ENCODE results near the gene TUBB3.
A peak's percentile ranks its signal among the peaks of the same experiment; 100 is the strongest.
"Not testable (repeated sequence)": the region's sequence is repeated elsewhere in the genome, so short reads cannot be mapped to it uniquely, and the experiment has no call there.

Gene TUBB3

DNA sequence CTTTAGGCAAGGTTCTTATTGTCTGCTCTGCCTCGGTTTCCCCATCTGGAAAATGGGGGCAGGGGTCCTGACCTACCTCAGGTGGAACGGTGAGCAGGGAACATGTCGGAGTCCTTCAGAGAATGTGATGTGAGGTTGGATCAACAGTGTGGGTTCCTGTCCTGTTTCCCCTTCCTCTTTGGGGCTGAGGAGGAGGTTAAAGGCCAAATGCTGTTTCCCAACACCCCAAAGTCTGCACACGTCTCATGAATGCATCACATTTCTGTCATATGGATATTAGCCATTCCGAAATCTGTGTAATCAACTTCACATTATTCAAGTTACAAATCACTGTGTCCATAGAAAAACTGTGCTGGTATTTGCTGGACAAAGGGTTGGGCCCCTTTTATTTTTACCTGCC, 44.3 kb downstream of the TUBB3 start:
- not testable (repeated sequence) for H3K36me3 ChIP-seq (ENCODE audit: control insufficient read depth, insufficient read depth, low read length); H3K27me3 ChIP-seq (ENCODE audit: control insufficient read depth, insufficient read depth, low read length); H3K4me1 ChIP-seq (ENCODE audit: control insufficient read depth, insufficient read depth, low read length); H3K9me3 ChIP-seq (ENCODE audit: control insufficient read depth, insufficient read depth, low read length); DNase-seq (ENCODE audit: low read depth, low spot score); H3K4me3 ChIP-seq (ENCODE audit: low read length); H3K27ac ChIP-seq (ENCODE audit: low read length)
- WGBS (ENCODE audit: insufficient coverage, insufficient read length), result no CpG with 5 or more reads among the region's 5 CpGs

DNA sequence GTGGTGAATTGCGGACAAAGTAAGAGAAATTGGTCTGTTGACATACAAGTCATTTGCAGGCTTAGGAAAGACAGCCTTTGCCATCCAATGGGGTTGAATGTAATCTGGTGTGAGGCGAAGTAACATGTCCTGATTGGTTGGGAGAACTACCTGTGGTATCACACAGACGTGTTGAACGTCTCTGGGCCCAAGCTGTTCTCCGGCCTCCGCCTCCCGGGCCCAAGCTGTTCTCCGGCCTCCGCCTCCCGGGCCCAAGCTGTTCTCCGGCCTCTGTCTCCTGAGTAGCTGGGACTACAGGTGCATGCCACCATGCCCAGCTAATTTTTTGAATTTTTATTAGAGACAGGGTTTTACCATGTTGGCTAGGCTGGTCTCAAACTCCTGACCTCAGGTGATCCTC, 44.9 kb downstream of the TUBB3 start:
- H3K27ac ChIP-seq (ENCODE audit: low read length); H3K27me3 ChIP-seq (ENCODE audit: control insufficient read depth, insufficient read depth, low read length); H3K36me3 ChIP-seq (ENCODE audit: control insufficient read depth, insufficient read depth, low read length); H3K4me3 ChIP-seq (ENCODE audit: low read length); H3K9me3 ChIP-seq (ENCODE audit: control insufficient read depth, insufficient read depth, low read length); H3K4me1 ChIP-seq (ENCODE audit: control insufficient read depth, insufficient read depth, low read length); DNase-seq (ENCODE audit: low read depth, low spot score): not testable (repeated sequence)
- WGBS (ENCODE audit: insufficient coverage, insufficient read length), result no CpG with 5 or more reads among the region's 11 CpGs

DNA sequence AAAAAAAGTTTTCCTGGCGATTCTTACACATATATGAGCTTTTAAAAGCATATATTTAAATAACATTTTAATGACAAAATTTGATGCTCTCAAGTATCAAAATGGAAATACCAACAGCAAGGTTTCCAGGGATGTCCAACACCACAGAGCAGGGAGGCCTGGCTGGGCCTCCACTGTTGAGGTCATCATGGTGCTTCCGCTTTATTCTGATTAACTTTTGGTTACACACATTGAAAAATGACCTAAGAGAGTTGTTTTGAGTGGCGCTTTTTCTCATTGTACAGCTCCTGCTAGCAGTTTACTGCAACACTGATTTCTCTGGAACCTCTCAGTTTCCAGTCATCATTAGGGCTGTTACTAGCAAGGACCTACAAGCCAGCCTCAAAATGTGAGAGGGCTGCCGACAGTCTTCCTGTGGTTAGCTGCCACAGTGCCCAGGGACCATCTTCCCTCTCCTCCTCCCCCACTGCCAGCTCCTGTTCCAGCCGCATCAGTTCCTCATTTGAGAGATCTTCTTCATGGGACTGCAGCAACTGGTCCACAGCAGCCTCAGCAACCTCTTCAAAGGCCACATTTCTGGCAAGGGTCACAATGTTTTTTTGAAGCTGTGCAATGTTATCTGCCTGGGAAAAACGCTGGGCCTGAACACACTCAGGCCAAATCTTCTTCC, 46.7 kb downstream of the TUBB3 start:
- no peak overlapping the region for H3K4me3 ChIP-seq (ENCODE audit: low read length)
- no peak for DNase-seq (ENCODE audit: low read depth, low spot score)
- H3K27ac ChIP-seq (ENCODE audit: low read length), result no peak overlapping the region
- WGBS (ENCODE audit: insufficient coverage, insufficient read length), result no CpG with 5 or more reads among the region's 6 CpGs
- H3K9me3 ChIP-seq (ENCODE audit: control insufficient read depth, insufficient read depth, low read length), result no peaks in the 10 kb centered on the region
- H3K36me3 ChIP-seq (ENCODE audit: control insufficient read depth, insufficient read depth, low read length), result no peaks in the 10 kb centered on the region
- 0 out of 2 replicates have a peak, but pooled peaks cover 1% of the 10 kb centered on the region for H3K4me1 ChIP-seq (ENCODE audit: control insufficient read depth, insufficient read depth, low read length)
- no peaks in the 10 kb centered on the region for H3K27me3 ChIP-seq (ENCODE audit: control insufficient read depth, insufficient read depth, low read length)

DNA sequence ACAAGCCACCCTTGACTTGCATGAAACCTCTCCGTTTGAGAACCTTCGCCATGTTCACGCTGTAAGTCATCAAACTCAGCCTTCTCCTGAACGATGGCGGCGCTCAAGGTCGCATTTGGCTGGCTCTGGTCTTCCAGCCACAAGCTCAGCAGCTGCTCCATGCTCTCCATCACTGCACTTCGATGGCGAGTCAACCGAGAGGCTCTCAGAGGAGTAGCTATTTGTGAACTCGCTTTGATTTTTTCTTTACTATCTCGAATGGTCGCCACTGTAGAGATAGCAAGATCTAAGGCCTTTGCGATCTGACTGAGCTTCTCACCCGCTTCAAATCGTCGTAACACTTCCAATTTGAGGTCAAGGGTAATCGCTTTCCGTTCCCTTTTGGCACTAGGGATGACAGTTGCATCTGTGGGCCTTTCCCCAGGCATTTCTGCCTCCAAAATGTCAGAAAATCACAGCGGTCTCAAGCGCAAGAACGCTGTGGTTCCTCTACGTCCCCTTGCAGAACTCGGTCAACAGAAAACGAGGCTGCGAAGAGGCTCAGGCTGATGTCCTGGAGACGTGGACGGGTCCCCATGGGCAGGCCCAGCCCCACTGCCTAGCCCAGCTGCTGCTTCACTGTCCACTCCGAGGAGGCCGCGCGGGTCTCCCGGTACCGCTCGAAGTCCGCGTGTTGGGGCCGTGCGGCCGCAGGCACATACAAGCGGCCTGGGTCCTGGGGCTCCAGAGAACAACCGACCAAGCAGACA, 48.5 kb downstream of the TUBB3 start:
- no CpG with 5 or more reads among the region's 42 CpGs for WGBS (ENCODE audit: insufficient coverage, insufficient read length)
- H3K4me1 ChIP-seq (ENCODE audit: control insufficient read depth, insufficient read depth, low read length), result 0 out of 2 replicates have a peak, but pooled peaks cover 1% of the 10 kb centered on the region
- peak overlapping the region; percentile 82; the same call in 1 of the 2 replicates for H3K4me3 ChIP-seq (ENCODE audit: low read length)
- no peak for DNase-seq (ENCODE audit: low read depth, low spot score)
- H3K9me3 ChIP-seq (ENCODE audit: control insufficient read depth, insufficient read depth, low read length), result no peaks in the 10 kb centered on the region
- H3K27ac ChIP-seq (ENCODE audit: low read length), result no peak overlapping the region
- H3K36me3 ChIP-seq (ENCODE audit: control insufficient read depth, insufficient read depth, low read length), result no peaks in the 10 kb centered on the region
- H3K27me3 ChIP-seq (ENCODE audit: control insufficient read depth, insufficient read depth, low read length), result no peaks in the 10 kb centered on the region

DNA sequence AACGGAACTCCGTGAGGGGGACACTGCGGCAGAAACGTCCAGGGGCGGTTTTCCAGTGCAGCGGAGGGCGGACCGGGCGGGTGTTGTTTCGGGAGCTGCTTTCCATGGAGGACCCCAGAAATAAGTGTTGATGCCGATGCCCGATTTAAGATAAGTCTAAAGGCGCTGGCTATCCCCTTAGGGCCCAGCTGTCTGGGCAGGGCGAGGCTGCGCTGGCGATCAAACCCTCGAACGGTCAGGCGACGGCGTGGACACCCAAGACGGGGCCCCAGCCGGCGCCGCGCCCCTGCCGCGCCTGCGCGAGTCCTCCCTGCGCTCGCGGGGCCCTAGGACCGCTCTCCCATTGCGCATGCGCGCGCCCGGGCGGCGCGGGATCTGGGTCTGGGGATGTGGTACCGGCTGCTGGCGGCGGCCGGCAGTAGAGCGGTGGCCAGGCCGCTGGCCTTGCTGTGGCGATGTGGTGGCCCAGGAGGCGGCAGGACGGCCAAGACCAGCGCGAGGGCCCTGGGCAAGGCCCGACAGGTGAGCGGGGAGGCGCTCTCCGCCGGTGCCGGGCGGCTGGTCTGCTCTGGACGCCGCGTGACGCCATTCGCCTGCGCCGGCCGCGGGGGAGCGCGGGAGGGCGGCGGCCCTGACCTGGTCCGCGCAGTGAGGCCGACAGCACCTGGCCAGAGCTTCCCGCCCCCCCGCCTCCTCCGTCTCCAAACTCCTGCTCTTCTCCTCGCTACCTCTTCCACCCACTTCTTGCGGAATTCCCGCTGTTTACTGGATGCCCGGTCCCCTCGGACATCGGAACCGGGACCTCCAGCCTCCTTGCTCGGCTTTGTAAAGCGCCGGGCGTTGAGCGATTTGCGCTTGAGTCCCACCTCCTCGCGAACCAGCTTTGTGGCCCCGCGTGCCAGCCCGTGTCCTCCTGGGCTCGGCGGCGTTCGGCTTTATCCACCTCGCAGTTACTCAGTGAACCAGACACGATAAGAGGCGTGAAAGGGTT, 49.4 kb downstream of the TUBB3 start:
- WGBS (ENCODE audit: insufficient coverage, insufficient read length), result no CpG with 5 or more reads among the region's 104 CpGs
- no peaks in the 10 kb centered on the region for H3K27me3 ChIP-seq (ENCODE audit: control insufficient read depth, insufficient read depth, low read length)
- H3K9me3 ChIP-seq (ENCODE audit: control insufficient read depth, insufficient read depth, low read length), result no peaks in the 10 kb centered on the region
- H3K4me3 ChIP-seq (ENCODE audit: low read length), result peak overlapping the region; percentile 82
- no peak overlapping the region for H3K27ac ChIP-seq (ENCODE audit: low read length)
- 0 out of 2 replicates have a peak, but pooled peaks cover 1% of the 10 kb centered on the region for H3K4me1 ChIP-seq (ENCODE audit: control insufficient read depth, insufficient read depth, low read length)
- H3K36me3 ChIP-seq (ENCODE audit: control insufficient read depth, insufficient read depth, low read length), result no peaks in the 10 kb centered on the region
- peak; percentile 87 for DNase-seq (ENCODE audit: low read depth, low spot score)

DNA sequence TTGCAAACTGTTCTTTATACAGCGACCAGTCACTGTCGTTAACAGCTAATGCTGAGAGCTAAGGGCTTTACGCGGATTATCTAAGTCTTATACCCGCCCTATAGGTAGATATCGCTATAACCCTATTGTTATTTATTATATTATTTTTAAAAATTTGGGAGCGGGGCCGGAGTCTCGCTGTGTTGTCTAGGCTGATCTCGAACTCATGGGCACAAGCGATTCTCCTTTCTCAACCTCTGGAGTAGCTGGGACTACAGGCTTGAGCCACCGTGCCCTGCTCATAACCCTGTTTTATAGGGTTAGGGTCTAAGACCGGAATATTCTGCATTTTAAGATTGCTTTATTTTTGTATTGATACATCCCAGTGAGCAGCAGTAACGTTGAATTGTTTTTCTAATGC, 50.1 kb downstream of the TUBB3 start:
- WGBS (ENCODE audit: insufficient coverage, insufficient read length), result no CpG with 5 or more reads among the region's 14 CpGs
- Histone ChIP-seq H3K9me3 (ENCODE audit: control insufficient read depth, insufficient read depth, low read length) (no peaks in the 10 kb centered on the region), H3K27me3 (ENCODE audit: control insufficient read depth, insufficient read depth, low read length) (no peaks in the 10 kb centered on the region), H3K4me1 (ENCODE audit: control insufficient read depth, insufficient read depth, low read length) (0 out of 2 replicates have a peak, but pooled peaks cover 1% of the 10 kb centered on the region), H3K4me3 (ENCODE audit: low read length) (peak overlapping the region; percentile 82), H3K36me3 (ENCODE audit: control insufficient read depth, insufficient read depth, low read length) (peaks cover 5% of the 10 kb centered on the region), H3K27ac (ENCODE audit: low read length) (no peak overlapping the region)
- no peak for DNase-seq (ENCODE audit: low read depth, low spot score)

DNA sequence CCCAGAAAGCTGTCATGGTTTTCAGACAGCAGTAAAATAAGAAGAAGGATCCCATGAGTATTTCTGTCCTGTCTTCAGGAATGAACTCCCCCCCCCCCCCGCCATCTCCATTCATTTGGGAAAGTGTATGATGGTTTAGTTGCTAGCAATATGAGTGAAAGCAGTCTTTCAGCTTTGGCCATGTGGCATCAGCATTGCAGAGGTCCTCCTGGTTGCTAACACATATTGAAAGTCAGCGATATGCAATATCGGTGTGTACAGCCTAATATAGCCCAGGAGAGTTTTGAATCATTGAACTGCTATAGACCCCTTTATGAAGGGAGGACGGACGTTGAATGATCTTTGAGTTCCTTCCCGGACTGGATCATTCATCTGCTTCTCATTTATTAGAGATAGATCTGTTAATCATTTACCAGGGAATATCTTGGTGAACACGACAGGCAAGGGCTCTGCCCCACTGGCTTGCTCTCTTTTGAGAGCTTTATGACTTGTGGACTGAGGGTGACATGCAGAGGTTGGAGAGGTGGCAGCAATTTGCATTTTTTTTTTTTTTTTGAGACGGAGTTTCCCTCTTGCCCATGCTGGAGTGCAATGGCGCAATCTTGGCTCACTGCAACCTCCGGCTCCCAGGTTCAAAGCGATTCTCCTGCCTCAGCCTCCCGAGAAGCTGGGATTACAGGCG, 50.7 kb downstream of the TUBB3 start:
- Histone ChIP-seq H3K4me3 (ENCODE audit: low read length) (no peak overlapping the region), H3K27ac (ENCODE audit: low read length) (no peak overlapping the region), H3K4me1 (ENCODE audit: control insufficient read depth, insufficient read depth, low read length) (0 out of 2 replicates have a peak, but pooled peaks cover 1% of the 10 kb centered on the region), H3K36me3 (ENCODE audit: control insufficient read depth, insufficient read depth, low read length) (peaks cover 5% of the 10 kb centered on the region), H3K27me3 (ENCODE audit: control insufficient read depth, insufficient read depth, low read length) (no peaks in the 10 kb centered on the region), H3K9me3 (ENCODE audit: control insufficient read depth, insufficient read depth, low read length) (no peaks in the 10 kb centered on the region)
- WGBS (ENCODE audit: insufficient coverage, insufficient read length), result no CpG with 5 or more reads among the region's 13 CpGs
- no peak for DNase-seq (ENCODE audit: low read depth, low spot score)

DNA sequence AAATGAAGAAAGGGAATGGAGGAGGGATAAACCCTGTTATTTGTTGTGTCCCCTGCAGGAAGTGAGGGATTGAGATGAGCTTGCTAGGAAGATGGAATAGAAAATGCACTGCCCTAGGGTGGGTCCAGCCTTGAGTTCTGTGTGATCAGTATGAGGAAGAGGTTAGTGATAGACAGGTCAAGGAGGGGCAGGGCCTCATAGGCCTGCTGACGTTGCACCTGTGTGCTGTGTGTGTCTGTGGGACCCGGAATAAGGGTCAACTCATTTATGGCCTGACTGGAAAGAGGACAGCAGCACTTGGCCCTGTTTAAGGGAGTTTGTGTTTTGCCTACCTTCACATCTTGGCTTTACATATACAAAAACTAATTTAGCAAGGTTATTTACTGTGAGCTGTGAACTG, 51.7 kb downstream of the TUBB3 start:
- no CpG with 5 or more reads among the region's 2 CpGs for WGBS (ENCODE audit: insufficient coverage, insufficient read length)
- Histone ChIP-seq H3K9me3 (ENCODE audit: control insufficient read depth, insufficient read depth, low read length) (no peaks in the 10 kb centered on the region), H3K4me3 (ENCODE audit: low read length) (no peak overlapping the region), H3K4me1 (ENCODE audit: control insufficient read depth, insufficient read depth, low read length) (0 out of 2 replicates have a peak, but pooled peaks cover 1% of the 10 kb centered on the region), H3K27ac (ENCODE audit: low read length) (no peak overlapping the region), H3K36me3 (ENCODE audit: control insufficient read depth, insufficient read depth, low read length) (peaks cover 5% of the 10 kb centered on the region), H3K27me3 (ENCODE audit: control insufficient read depth, insufficient read depth, low read length) (no peaks in the 10 kb centered on the region)
- DNase-seq (ENCODE audit: low read depth, low spot score), result no peak

DNA sequence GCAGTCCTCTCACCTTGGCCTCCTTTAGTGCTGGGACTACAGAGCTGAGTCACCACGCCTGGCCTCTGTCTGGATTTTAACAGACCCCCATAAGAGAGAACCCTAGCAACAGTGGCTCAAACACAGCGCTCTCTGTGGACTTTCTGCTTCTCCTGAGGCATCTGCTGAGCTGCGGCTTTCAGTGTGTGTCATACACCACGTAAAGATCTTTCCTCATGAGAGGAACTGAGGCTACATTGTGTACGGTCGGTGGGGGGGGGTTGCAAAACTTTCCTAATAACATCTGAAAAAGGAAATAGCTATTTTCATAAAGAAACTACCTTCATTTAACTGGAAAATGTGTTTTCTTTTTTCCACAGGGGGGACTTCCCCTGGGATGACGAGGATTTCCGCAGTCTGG, 58.3 kb downstream of the TUBB3 start:
- H3K9me3 ChIP-seq (ENCODE audit: control insufficient read depth, insufficient read depth, low read length), result no peaks in the 10 kb centered on the region
- no CpG with 5 or more reads among the region's 8 CpGs for WGBS (ENCODE audit: insufficient coverage, insufficient read length)
- H3K27ac ChIP-seq (ENCODE audit: low read length), result no peak overlapping the region
- DNase-seq (ENCODE audit: low read depth, low spot score), result no peak
- H3K4me1 ChIP-seq (ENCODE audit: control insufficient read depth, insufficient read depth, low read length), result no peaks in the 10 kb centered on the region
- no peak overlapping the region for H3K4me3 ChIP-seq (ENCODE audit: low read length)
- H3K27me3 ChIP-seq (ENCODE audit: control insufficient read depth, insufficient read depth, low read length), result no peaks in the 10 kb centered on the region
- H3K36me3 ChIP-seq (ENCODE audit: control insufficient read depth, insufficient read depth, low read length), result peaks cover 36% of the 10 kb centered on the region

All from iPS DF 6.9 (cell line).